MM.1S (cell line): ENCODE data around the gene GNL1.
A peak's percentile ranks its signal among the peaks of the same experiment; 100 is the strongest.

Experiments used
- DNase-seq: peaks from one replicate; pipeline ENCODE4 v3.0.0-alpha.2; 2015
- H2AFZ ChIP-seq: fragments of 300-600 bp; sonication (generic); 2 replicates; pipeline ENCODE4 v1.6.0; 2016; ENCODE audit warnings: antibody characterized with exemption, low read length
- H3F3A ChIP-seq: fragments of 300-600 bp; sonication (generic); 2 replicates; pipeline ENCODE4 v1.6.1; 2016; ENCODE audit warnings: mild to moderate bottlenecking, antibody characterized with exemption, low read length, moderate library complexity, mixed read lengths; ENCODE audit not compliant: insufficient read depth
- H3K27ac ChIP-seq: fragments of 300-600 bp; sonication (generic); 2 replicates; pipeline ENCODE4 v1.5.1; 2016; ENCODE audit warnings: mild to moderate bottlenecking, low read length
- H3K27me3 ChIP-seq: fragments of 300-600 bp; sonication (generic); replicated peaks from 2 replicates; pipeline ENCODE4 v1.6.0; 2016; ENCODE audit warnings: low read length; ENCODE audit not compliant: insufficient read depth
- H3K36me3 ChIP-seq: fragments of 300-600 bp; sonication (generic); replicated peaks from 2 replicates; pipeline ENCODE4 v1.6.1; 2016; ENCODE audit warnings: mild to moderate bottlenecking, low read length, mixed read lengths; ENCODE audit not compliant: insufficient read depth
- H3K4me1 ChIP-seq: fragments of 300-600 bp; sonication (generic); 2 replicates; pipeline ENCODE4 v1.6.1; 2016; ENCODE audit warnings: low read length, mixed read lengths
- H3K4me2 ChIP-seq: fragments of 300-600 bp; sonication (generic); 2 replicates; pipeline ENCODE4 v1.6.0; 2016; ENCODE audit warnings: low read depth, low read length
- H3K4me3 ChIP-seq: fragments of 300-600 bp; sonication (generic); 2 replicates; pipeline ENCODE4 v1.5.1; 2016; ENCODE audit warnings: low read length, mixed read lengths
- H3K79me2 ChIP-seq: fragments of 300-600 bp; sonication (generic); 2 replicates; pipeline ENCODE4 v1.6.1; 2016; ENCODE audit warnings: mixed run types, low read length, mixed read lengths
- H3K9ac ChIP-seq: fragments of 300-600 bp; sonication (generic); 2 replicates; pipeline ENCODE4 v1.6.1; 2016; ENCODE audit warnings: low read length, mixed read lengths
- H3K9me2 ChIP-seq: fragments of 300-600 bp; sonication (generic); replicated peaks from 2 replicates; pipeline ENCODE4 v1.6.1; 2016; ENCODE audit warnings: mild to moderate bottlenecking, low read length, mixed read lengths; ENCODE audit not compliant: insufficient read depth
- H3K9me3 ChIP-seq: fragments of 300-600 bp; sonication (generic); replicated peaks from 2 replicates; pipeline ENCODE4 v1.6.1; 2016; ENCODE audit warnings: mild to moderate bottlenecking, low read length, mixed read lengths; ENCODE audit not compliant: insufficient read depth
- H4K20me1 ChIP-seq: fragments of 300-600 bp; sonication (generic); 2 replicates; pipeline ENCODE4 v1.6.1; 2016; ENCODE audit warnings: mild to moderate bottlenecking, low read length, moderate library complexity, mixed read lengths; ENCODE audit not compliant: insufficient read depth
- EZH2 ChIP-seq: fragments of 300-600 bp; sonication (generic); optimal IDR thresholded peaks from 2 replicates; pipeline ENCODE3; 2017; ENCODE audit warnings: low read depth, mild to moderate bottlenecking, antibody characterized with exemption, low read length, mixed read lengths
- EZH2phosphoT487 ChIP-seq: fragments of 300-600 bp; sonication (generic); IDR thresholded peaks from 2 replicates; pipeline ENCODE4 v1.6.1; 2018; ENCODE audit warnings: antibody characterized with exemption, low read length
- TF ChIP-seq, protein P1 (sequence below): fragments of 300-600 bp; sonication (generic); IDR thresholded peaks from 2 replicates; pipeline ENCODE4 v1.5.1; 2016; ENCODE audit warnings: antibody characterized with exemption, low read length, mixed read lengths

The GNL1 gene, protein sequence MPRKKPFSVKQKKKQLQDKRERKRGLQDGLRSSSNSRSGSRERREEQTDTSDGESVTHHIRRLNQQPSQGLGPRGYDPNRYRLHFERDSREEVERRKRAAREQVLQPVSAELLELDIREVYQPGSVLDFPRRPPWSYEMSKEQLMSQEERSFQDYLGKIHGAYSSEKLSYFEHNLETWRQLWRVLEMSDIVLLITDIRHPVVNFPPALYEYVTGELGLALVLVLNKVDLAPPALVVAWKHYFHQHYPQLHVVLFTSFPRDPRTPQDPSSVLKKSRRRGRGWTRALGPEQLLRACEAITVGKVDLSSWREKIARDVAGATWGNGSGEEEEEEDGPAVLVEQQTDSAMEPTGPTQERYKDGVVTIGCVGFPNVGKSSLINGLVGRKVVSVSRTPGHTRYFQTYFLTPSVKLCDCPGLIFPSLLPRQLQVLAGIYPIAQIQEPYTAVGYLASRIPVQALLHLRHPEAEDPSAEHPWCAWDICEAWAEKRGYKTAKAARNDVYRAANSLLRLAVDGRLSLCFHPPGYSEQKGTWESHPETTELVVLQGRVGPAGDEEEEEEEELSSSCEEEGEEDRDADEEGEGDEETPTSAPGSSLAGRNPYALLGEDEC

DNA sequence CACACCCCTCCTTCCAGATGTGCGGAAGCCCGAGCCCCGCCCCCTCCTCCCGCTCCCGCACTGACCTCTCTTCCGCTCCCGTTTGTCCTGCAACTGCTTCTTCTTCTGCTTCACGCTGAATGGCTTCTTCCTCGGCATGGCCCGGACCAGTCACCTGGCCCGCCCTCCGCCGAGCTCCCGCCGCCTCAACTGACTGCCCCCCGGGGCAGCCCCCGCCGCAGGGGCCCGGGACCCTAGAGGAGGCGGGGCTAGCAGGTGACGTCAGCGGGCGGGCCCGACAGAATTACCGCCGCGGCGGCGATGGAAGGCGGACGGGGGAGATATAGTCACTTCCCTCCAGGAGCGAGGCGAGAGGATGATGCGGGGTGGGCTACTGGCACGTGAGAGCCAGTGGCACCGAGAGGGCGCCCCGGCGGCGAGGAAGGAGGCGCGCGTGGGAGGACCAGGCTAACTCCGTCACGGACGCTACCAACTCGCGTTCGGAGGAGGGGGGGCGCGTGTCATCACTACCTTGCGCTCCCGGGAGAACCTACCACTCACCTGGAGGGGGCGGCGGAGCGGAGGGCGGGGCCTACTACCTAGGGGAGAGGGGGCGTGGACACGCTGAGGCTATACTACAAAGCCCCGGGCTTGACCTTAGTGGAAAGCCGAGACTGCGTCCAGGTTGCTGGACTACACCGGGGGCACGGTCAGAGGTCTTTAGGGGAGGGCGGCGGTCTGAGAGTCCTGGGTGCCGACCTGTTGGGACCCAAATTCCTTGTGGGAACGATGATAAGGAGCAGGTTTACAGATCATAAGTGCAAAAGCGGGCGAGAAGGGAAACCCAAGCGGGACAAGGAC, at the start of gene GNL1:
GNL1 (minus strand) TSS at position 424 of the 840 bp plus-strand sequence; CDS start at position 138, 286 bp downstream.
- peak; percentile 96 for DNase-seq
- no peaks in the 10 kb centered on the region for H3K27me3 ChIP-seq
- peak within 1 kb of the TSS; percentile 92 for H2AFZ ChIP-seq
- peak within 1 kb of the TSS; percentile 96 for H3K4me3 ChIP-seq
- no peaks in the 10 kb centered on the region for H3K9me2 ChIP-seq
- no peaks in the 10 kb centered on the region for H4K20me1 ChIP-seq
- peaks cover 15% of the 10 kb centered on the region for H3F3A ChIP-seq
- peaks cover 13% of the 10 kb centered on the region for H3K4me1 ChIP-seq
- peak within 1 kb of the TSS; percentile 97 for H3K9ac ChIP-seq
- TF ChIP-seq, protein P1, sequence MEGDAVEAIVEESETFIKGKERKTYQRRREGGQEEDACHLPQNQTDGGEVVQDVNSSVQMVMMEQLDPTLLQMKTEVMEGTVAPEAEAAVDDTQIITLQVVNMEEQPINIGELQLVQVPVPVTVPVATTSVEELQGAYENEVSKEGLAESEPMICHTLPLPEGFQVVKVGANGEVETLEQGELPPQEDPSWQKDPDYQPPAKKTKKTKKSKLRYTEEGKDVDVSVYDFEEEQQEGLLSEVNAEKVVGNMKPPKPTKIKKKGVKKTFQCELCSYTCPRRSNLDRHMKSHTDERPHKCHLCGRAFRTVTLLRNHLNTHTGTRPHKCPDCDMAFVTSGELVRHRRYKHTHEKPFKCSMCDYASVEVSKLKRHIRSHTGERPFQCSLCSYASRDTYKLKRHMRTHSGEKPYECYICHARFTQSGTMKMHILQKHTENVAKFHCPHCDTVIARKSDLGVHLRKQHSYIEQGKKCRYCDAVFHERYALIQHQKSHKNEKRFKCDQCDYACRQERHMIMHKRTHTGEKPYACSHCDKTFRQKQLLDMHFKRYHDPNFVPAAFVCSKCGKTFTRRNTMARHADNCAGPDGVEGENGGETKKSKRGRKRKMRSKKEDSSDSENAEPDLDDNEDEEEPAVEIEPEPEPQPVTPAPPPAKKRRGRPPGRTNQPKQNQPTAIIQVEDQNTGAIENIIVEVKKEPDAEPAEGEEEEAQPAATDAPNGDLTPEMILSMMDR = no peak
- TF ChIP-seq EZH2phosphoT487 (no peak), EZH2 (no peak)
- peak within 1 kb of the TSS; percentile 93 for H3K4me2 ChIP-seq
- peaks cover 36% of the 10 kb centered on the region for H3K79me2 ChIP-seq
- no peaks in the 10 kb centered on the region for H3K9me3 ChIP-seq
- no peaks in the 10 kb centered on the region; the same call in 1 of the 2 replicates for H3K36me3 ChIP-seq
- H3K27ac ChIP-seq = peak within 1 kb of the TSS; percentile 93

DNA sequence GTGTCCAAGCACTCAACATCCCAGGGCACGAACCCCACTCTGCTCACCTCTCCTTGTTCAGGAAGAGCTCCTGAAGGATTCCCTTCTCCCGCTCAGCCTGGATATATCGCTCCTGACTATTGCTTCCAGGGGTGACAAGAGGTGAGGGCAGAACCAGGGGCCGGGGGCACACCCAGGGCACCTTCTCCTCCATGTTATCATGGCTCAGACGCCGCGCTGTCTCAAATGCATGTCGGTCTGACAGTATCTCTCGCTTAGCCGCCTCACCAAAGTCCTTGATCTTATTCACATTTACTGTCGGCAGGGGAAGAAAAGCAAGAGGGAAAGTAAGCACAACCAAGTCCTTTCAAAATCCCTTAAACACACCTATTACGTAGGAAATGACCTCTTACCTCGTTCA, 47.7 kb upstream of the GNL1 start:
- peaks cover 57% of the 10 kb centered on the region for H3F3A ChIP-seq
- H3K4me1 ChIP-seq = no peaks in the 10 kb centered on the region
- no peak overlapping the region for H3K27ac ChIP-seq
- H2AFZ ChIP-seq = no peak overlapping the region
- TF ChIP-seq, protein P1 = no peak
- TF ChIP-seq EZH2 = no peak
- TF ChIP-seq EZH2phosphoT487 = no peak
- peaks cover 38% of the 10 kb centered on the region for H3K79me2 ChIP-seq
- H3K9ac ChIP-seq = no peak overlapping the region
- H4K20me1 ChIP-seq = peaks cover 12% of the 10 kb centered on the region; the same call in 1 of the 2 replicates
- H3K4me3 ChIP-seq = no peak overlapping the region
- no peak for DNase-seq
- no peaks in the 10 kb centered on the region for H3K9me2 ChIP-seq
- no peaks in the 10 kb centered on the region for H3K9me3 ChIP-seq
- H3K27me3 ChIP-seq = no peaks in the 10 kb centered on the region
- H3K36me3 ChIP-seq = peaks cover 47% of the 10 kb centered on the region
- no peak overlapping the region for H3K4me2 ChIP-seq

DNA sequence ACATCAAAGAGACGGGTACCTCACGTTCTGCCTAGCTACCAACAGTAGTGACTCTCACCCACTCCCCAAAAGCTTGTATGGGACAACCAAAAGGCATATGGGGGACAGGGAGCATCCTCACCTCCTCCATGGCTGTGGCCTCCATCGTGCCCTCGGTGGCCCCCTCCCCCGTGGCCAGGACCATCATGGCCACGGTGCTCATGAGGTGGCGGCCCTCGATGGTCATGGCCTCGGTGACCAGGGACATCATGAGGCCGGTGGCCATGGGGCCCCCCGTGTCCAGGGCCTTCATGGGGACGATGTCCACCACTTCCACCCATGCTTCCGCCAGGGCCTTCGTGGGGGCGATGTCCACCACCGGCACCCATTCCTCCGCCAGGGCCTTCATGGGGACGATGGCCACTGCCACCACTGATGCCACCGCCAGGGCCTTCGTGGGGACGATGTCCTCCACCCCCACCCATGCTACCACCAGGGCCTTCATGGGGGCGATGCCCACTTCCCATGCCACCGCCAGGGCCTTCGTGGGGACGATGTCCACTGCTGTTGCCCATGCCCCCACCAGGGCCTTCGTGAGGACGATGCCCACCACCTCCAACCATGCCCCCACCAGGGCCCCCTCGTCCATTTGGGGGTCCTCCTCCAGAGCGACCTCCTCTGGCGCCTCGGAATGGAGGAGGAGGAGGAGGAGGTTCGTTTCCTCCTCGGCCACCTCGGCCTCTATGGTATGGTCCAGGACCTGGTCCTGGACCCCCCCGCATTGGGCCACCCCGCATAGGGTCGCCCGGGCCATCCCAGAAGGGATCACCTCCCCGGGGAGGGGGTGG, 45.7 kb upstream of the GNL1 start:
- H3K36me3 ChIP-seq = peaks cover 44% of the 10 kb centered on the region
- no peaks in the 10 kb centered on the region for H3K9me2 ChIP-seq
- H3F3A ChIP-seq = peaks cover 74% of the 10 kb centered on the region
- H3K9me3 ChIP-seq = no peaks in the 10 kb centered on the region
- H3K4me2 ChIP-seq = no peak overlapping the region
- peaks cover 24% of the 10 kb centered on the region for H3K79me2 ChIP-seq
- H3K27ac ChIP-seq = no peak overlapping the region
- H2AFZ ChIP-seq = no peak overlapping the region
- no peak overlapping the region for H3K4me3 ChIP-seq
- no peaks in the 10 kb centered on the region for H3K27me3 ChIP-seq
- H3K4me1 ChIP-seq = no peaks in the 10 kb centered on the region
- no peak overlapping the region for H3K9ac ChIP-seq
- H4K20me1 ChIP-seq = peaks cover 12% of the 10 kb centered on the region; the same call in 1 of the 2 replicates
- DNase-seq = no peak
- TF ChIP-seq EZH2 (no peak), EZH2phosphoT487 (no peak)
- TF ChIP-seq, protein P1 = no peak
